ENCODE results near the gene SLBP. TPM values are rescaled to one million over a fixed set of nuclear protein-coding genes. Genes with fewer than 3 reads are reported as not detected.

The SLBP gene
- total RNA-seq, 2 experiments from 2014 or later = 115 to 117 TPM

GRCh38 chr4:1746919-1747602, 34.9 kb upstream of the SLBP start:
- intact Hi-C loops (cut with micrococcal nuclease) = loop anchor here (1.0 kb wide), 1 partner anchor 63 kb away; no protein-coding TSS in a partner anchor
- peaks cover 4% of the 10 kb centered on the region for H3K27me3 Mint-ChIP-seq
- POLR2A ChIA-PET = interaction anchor here (0.8 to 2.7 kb wide), 5 partner anchors 9 to 411 kb away, joined by 3 to 15 read pairs (median 5); no protein-coding TSS in a partner anchor

DNA sequence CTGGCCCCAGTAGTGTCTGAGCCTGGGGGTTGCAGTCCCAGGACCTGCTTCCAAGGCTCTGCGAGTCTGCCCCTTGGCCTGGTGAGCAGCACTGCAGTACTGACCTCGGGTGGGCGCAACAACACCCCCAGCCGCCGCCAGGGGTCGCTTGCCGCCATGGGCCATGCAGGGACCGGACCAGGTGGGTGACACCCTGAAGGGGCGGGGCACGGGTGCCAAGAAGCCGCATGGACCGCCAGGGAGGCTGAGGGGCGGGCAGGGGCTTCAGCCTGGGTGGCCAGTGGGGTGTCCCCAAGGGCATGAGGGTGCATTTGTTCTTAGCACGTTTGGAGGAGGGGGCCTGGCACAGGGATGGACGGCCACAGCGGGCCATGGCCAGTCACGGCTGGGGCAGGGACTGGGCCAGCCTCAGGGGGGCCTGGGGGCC, 34.2 kb upstream of the SLBP start:
- peak; percentile 92 for DNase-seq
- CTCF ChIA-PET = interaction anchor here (0.6 to 7.6 kb wide), 16 partner anchors 9 to 153 kb away, joined by 3 to 139 read pairs (median 4); partner anchors contain the start of genes TACC3 and TMEM129
- TF ChIP-seq, protein P1, sequence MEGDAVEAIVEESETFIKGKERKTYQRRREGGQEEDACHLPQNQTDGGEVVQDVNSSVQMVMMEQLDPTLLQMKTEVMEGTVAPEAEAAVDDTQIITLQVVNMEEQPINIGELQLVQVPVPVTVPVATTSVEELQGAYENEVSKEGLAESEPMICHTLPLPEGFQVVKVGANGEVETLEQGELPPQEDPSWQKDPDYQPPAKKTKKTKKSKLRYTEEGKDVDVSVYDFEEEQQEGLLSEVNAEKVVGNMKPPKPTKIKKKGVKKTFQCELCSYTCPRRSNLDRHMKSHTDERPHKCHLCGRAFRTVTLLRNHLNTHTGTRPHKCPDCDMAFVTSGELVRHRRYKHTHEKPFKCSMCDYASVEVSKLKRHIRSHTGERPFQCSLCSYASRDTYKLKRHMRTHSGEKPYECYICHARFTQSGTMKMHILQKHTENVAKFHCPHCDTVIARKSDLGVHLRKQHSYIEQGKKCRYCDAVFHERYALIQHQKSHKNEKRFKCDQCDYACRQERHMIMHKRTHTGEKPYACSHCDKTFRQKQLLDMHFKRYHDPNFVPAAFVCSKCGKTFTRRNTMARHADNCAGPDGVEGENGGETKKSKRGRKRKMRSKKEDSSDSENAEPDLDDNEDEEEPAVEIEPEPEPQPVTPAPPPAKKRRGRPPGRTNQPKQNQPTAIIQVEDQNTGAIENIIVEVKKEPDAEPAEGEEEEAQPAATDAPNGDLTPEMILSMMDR (IDR thresholded peaks at IDR 0.05) = peak; percentile 84
- peak; percentile 78 for ATAC-seq
- intact Hi-C loops (cut with micrococcal nuclease) = no loop called here
- Mint-ChIP-seq H3K36me3 (ENCODE audit: low read depth) (peaks cover 18% of the 10 kb centered on the region), H3K9me3 (no peaks in the 10 kb centered on the region), H3K27me3 (peaks cover 4% of the 10 kb centered on the region), H3K4me3 (no peak overlapping the region), H3K4me1 (ENCODE audit: low read depth) (no peaks in the 10 kb centered on the region), H3K27ac (no peak overlapping the region)
- POLR2A ChIA-PET = interaction anchor here (1.6 to 2.7 kb wide), 3 partner anchors 9 to 70 kb away, joined by 5 to 15 read pairs (median 8); no protein-coding TSS in a partner anchor

More at GRCh38 chr4:1746919-1747602, 34.9 kb upstream of the SLBP start:
- H3K9me3 Mint-ChIP-seq = no peaks in the 10 kb centered on the region
- CTCF ChIA-PET = interaction anchor here (0.6 to 7.6 kb wide), 19 partner anchors 9 to 153 kb away, joined by 3 to 139 read pairs (median 4); partner anchors contain the start of genes TACC3 and TMEM129
- DNase-seq (no peak), ATAC-seq (no peak)
- no peaks in the 10 kb centered on the region for H3K4me1 Mint-ChIP-seq (ENCODE audit: low read depth)
- H3K4me3 Mint-ChIP-seq = no peak overlapping the region
- peaks cover 12% of the 10 kb centered on the region for H3K36me3 Mint-ChIP-seq (ENCODE audit: low read depth)
- TF ChIP-seq, protein P1 (IDR thresholded peaks at IDR 0.05) = no peak
- H3K27ac Mint-ChIP-seq = no peak overlapping the region

DNA sequence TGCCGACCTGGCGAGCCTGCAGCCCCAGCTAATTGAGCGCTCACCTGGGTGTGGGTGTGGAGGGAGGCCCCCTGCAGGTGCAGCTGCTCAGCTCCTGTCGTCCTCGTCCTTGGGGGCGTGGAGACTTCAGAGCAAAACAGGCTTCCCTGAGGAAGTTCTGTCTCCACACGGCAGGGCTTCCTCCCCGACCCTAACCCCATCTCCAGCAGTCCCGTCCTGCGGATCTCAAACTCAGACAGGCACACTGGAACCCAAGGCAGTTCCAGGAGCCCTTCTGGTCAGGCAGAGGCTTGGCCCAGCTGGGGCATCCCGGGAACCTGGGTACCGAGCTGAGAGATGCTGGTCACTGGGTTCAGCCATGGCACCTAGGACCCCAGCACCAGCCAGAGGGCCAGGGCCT, 33.6 kb upstream of the SLBP start:
- TF ChIP-seq, protein P1 (IDR thresholded peaks at IDR 0.05) = no peak
- DNase-seq (no peak), ATAC-seq (no peak)
- ChIA-PET CTCF (interaction anchor here (0.6 to 7.6 kb wide), 17 partner anchors 9 to 164 kb away, joined by 3 to 139 read pairs (median 4); partner anchors contain the start of gene FGFR3), POLR2A (interaction anchor here (0.8 to 2.3 kb wide), 6 partner anchors 12 to 213 kb away, joined by 3 to 9 read pairs (median 4); partner anchors contain the start of gene SLBP)
- no peak overlapping the region for H3K27ac Mint-ChIP-seq
- H3K4me3 Mint-ChIP-seq = no peak overlapping the region
- intact Hi-C loops (cut with micrococcal nuclease) = no loop called here
- no peaks in the 10 kb centered on the region for H3K9me3 Mint-ChIP-seq
- H3K36me3 Mint-ChIP-seq (ENCODE audit: low read depth) = peaks cover 23% of the 10 kb centered on the region
- H3K4me1 Mint-ChIP-seq (ENCODE audit: low read depth) = no peaks in the 10 kb centered on the region
- H3K27me3 Mint-ChIP-seq = peaks cover 2% of the 10 kb centered on the region

DNA sequence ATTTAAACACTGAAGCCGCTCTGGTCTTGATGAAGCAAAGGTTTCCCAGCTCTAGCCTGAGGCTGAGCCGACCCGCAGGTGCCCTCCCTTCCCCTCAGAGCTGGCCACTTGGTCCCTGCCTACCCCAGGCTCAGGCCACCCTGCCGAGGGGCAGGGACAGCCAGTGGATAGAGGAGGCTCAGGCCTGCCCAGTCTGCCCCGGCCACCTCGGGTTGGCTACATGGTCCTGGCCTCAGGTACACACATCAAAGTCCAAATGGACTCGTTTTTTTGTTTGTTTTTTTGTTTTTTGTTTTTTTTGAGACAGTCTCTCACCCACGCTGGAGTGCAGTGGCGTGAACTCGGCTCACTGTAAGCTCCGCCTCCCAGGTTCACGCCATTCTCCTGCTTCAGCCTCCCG, 33.0 kb upstream of the SLBP start:
- intact Hi-C loops (cut with micrococcal nuclease) = no loop called here
- TF ChIP-seq, protein P1 (IDR thresholded peaks at IDR 0.05) = no peak
- peaks cover 25% of the 10 kb centered on the region for H3K36me3 Mint-ChIP-seq (ENCODE audit: low read depth)

More for the DNA sequence above, 33.0 kb upstream of the SLBP start:
- CTCF ChIA-PET = interaction anchor here (0.6 to 7.6 kb wide), 15 partner anchors 10 to 165 kb away, joined by 3 to 139 read pairs (median 4); partner anchors contain the start of gene FGFR3
- Mint-ChIP-seq H3K4me3 (no peak overlapping the region), H3K9me3 (no peaks in the 10 kb centered on the region), H3K27me3 (no peaks in the 10 kb centered on the region), H3K4me1 (ENCODE audit: low read depth) (no peaks in the 10 kb centered on the region), H3K27ac (no peak overlapping the region)
- POLR2A ChIA-PET = interaction anchor here (0.8 to 2.3 kb wide), 8 partner anchors 11 to 213 kb away, joined by 3 to 9 read pairs (median 3); partner anchors contain the start of gene SLBP
- DNase-seq = no peak
- ATAC-seq = no peak

Data from activated CD8-positive, alpha-beta T cell treated with anti-CD3 and anti-CD28 coated beads for 36 hours (primary cell).